Lung (tissue), 12 donors: ENCODE measurements around the gene CBARP. TPM values are rescaled to one million over a fixed set of nuclear protein-coding genes. Genes with fewer than 3 reads are reported as not detected.

ENCODE experiments used
- ATAC-seq: fragments of 200-7000 bp; cut with Tn5 transposase; one replicate; pipeline ENCODE4 v1.9.1; 2020; ENCODE audit warnings: moderate number of reproducible peaks; ENCODE audit not compliant: insufficient read depth, low FRiP score
- DNase-seq, 3 donors: peaks; one replicate each; pipeline ENCODE4 v3.0.0-alpha.2; 2013 to 2017
- H3K27ac ChIP-seq, 2 donors: one replicate each; pipeline ENCODE4 v1.5.1; 2013; ENCODE audit warnings: mild to moderate bottlenecking in 2 of 2, moderate library complexity in 2 of 2, control low read depth in 1 of 2, inconsistent platforms in 1 of 2, low read depth in 1 of 2, low read length in 1 of 2
- H3K27me3 ChIP-seq, 3 donors: one replicate each; pipeline ENCODE4 v1.5.1; 2013; ENCODE audit warnings: low read length in 2 of 3; ENCODE audit not compliant: control insufficient read depth in 3 of 3, insufficient read depth in 3 of 3
- H3K36me3 ChIP-seq, 4 donors: one replicate each; pipeline ENCODE4 v1.5.1; 2013; ENCODE audit warnings: low read length in 4 of 4, mild to moderate bottlenecking in 1 of 4, moderate library complexity in 1 of 4; ENCODE audit not compliant: control insufficient read depth in 4 of 4, insufficient read depth in 4 of 4
- H3K4me1 ChIP-seq, 5 donors: one replicate each; pipeline ENCODE4 v1.5.1; 2013; ENCODE audit warnings: low read length in 5 of 5, mild to moderate bottlenecking in 2 of 5, moderate library complexity in 1 of 5; ENCODE audit not compliant: control insufficient read depth in 5 of 5, insufficient read depth in 5 of 5
- H3K4me3 ChIP-seq: one replicate; pipeline ENCODE4 v1.5.1; 2013; ENCODE audit warnings: mild to moderate bottlenecking, control low read depth, moderate library complexity
- H3K9ac ChIP-seq, 2 donors: one replicate each; pipeline ENCODE4 v1.5.1; 2013; ENCODE audit warnings: low read length in 2 of 2, control low read depth in 1 of 2; ENCODE audit not compliant: insufficient read depth in 1 of 2
- H3K9me3 ChIP-seq, 4 donors: one replicate each; pipeline ENCODE4 v1.5.1; 2013; ENCODE audit warnings: low read length in 3 of 4, mild to moderate bottlenecking in 1 of 4, moderate library complexity in 1 of 4; ENCODE audit not compliant: control insufficient read depth in 4 of 4, insufficient read depth in 3 of 4
- CTCF ChIP-seq: IDR thresholded peaks from 2 replicates; pipeline ENCODE4 v1.5.1; 2012; ENCODE audit warnings: mild to moderate bottlenecking; ENCODE audit errors: control extremely low read depth, extremely low read depth
- WGBS, 2 donors: extraction: QIAGEN DNeasy Blood & Tissue Kit; methylation state at CpG; one replicate each; pipeline ENCODE4 v1.1.7; 2013; 5-methylcytosine and 5-hydroxymethylcytosine counted together
- polyA plus RNA-seq, 2 donors: library from polyadenylated mRNA; stranded (reverse); fragments of 200-250 nt; gene quantifications; one replicate each; pipeline ENCODE4 v1.2.1, GENCODE V29; 2013
- total RNA-seq, 2 donors: library from RNA; depleted of rRNA in 1 of 2; stranded (reverse); fragments of >200 nt in 1 of 2; gene quantifications; one replicate each; pipeline ENCODE4 v1.2.1, GENCODE V29; 2014 to 2021
- donor health status: control.
- donor health status: control.
- donor health status: Bipolar disorder and iron deficiency.
- donor health status: healthy.
- donor health status: DM: yes; HTN: yes; CAD: no.

CBARP gene
- total and polyA plus RNA-seq, 4 donors, result 0.23 to 0.83 (median 0.59) TPM

GRCh38 chr19:1226522-1227303 lies 11.1 kb downstream of the CBARP start:
- no peak for TF ChIP-seq CTCF
- Histone ChIP-seq H3K9ac (no peak overlapping the region), H3K4me1 (no peaks in the 10 kb centered on the region), H3K9me3 (no peaks in the 10 kb centered on the region), H3K4me3 (no peak overlapping the region), H3K27ac (no peak overlapping the region), H3K36me3 (peaks cover 0 to 58% (median 5%) of the 10 kb centered on the region in 4 donors), H3K27me3 (no peaks in the 10 kb centered on the region)
- DNase-seq (no peak), ATAC-seq (no peak)
- WGBS, 2 donors, result 95 to 96% methylated on average over 43 to 50 of the region's 50 CpGs

- peaks cover 0 to 61% (median 5%) of the 10 kb centered on the region in 4 donors for H3K36me3 ChIP-seq
Measured at GRCh38 chr19:1226227-1226518, 11.6 kb downstream of the CBARP start.

GRCh38 chr19:1225440-1226226 lies 12.2 kb downstream of the CBARP start:
- 80 to 87% methylated on average over 29 of the region's 29 CpGs for WGBS, 2 donors
- peaks cover 0 to 66% (median 9%) of the 10 kb centered on the region in 4 donors for H3K36me3 ChIP-seq

More at GRCh38 chr19:1226227-1226518, 11.6 kb downstream of the CBARP start:
- H3K27me3 ChIP-seq, result no peaks in the 10 kb centered on the region
- TF ChIP-seq CTCF, result no peak
- peaks cover 0 to 2% (median 0%) of the 10 kb centered on the region in 5 donors for H3K4me1 ChIP-seq
- 96 to 98% methylated on average over 10 to 11 of the region's 11 CpGs for whole genome bisulfite sequencing, 2 donors
- H3K9me3 ChIP-seq, result no peaks in the 10 kb centered on the region
- ATAC-seq (no peak), DNase-seq (no peak)
- H3K9ac ChIP-seq, result no peak overlapping the region
- no peak overlapping the region for H3K4me3 ChIP-seq
- H3K27ac ChIP-seq, result no peak overlapping the region

More at GRCh38 chr19:1225440-1226226, 12.2 kb downstream of the CBARP start:
- Histone ChIP-seq H3K4me3 (no peak overlapping the region), H3K9ac (no peak overlapping the region), H3K9me3 (no peaks in the 10 kb centered on the region), H3K27me3 (no peaks in the 10 kb centered on the region), H3K27ac (no peak overlapping the region), H3K4me1 (peaks cover 0 to 2% (median 0%) of the 10 kb centered on the region in 5 donors)
- ATAC-seq, result no peak
- TF ChIP-seq CTCF, result no peak
- DNase-seq, result no peak
